GM19099 (cell line): Measurements from ENCODE around the gene RPN1.

Experiments
- POLR2A ChIP-seq: IDR thresholded peaks from 3 replicates; pipeline ENCODE4 v1.6.1; 2011; ENCODE audit warnings: low read depth; ENCODE audit not compliant: insufficient read length; ENCODE audit errors: extremely low read depth

RPN1 gene

DNA sequence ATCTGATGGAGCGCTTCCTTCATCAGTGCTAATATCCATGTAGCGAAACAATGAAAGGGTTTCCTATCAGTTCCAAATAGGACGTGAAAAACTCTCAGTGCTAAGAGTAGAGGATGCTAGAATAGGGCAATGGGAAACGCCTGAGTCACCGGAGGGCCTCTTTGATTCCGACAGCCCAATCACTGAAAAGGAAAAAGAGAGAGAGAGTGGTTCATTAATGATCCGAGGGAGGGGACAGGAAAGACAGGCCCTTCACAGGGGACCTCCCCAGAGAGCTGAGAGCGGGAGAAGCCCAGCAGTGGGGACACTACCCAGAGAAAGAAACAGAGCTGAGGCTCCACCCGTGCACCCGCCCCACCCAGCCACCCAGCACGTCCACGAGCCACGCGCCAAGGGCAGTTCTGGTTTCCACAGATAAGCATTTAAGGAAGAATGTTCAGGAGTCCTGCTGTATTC, 76.9 kb downstream of the RPN1 start:
- no peak for TF ChIP-seq POLR2A

DNA sequence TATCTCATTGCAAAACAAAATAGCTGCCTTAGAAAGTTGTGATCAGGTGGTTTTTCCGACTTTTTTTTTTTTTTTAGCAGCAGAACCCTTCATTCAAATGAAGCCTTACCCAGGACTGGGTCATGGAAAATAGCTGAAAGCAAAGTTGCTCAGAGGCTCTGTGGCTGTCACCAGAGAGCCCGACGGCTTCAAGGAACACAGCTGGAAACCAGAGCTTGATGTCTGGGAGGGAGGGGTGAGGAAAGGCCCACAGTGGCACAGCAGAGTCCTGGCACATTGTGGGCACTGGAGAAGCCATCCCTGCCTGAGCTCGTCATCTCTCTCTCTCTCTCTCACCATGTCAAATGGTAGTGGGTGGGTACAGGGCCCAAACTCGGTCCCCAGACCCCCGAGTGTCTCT, 77.5 kb downstream of the RPN1 start:
- TF ChIP-seq POLR2A, result no peak

DNA sequence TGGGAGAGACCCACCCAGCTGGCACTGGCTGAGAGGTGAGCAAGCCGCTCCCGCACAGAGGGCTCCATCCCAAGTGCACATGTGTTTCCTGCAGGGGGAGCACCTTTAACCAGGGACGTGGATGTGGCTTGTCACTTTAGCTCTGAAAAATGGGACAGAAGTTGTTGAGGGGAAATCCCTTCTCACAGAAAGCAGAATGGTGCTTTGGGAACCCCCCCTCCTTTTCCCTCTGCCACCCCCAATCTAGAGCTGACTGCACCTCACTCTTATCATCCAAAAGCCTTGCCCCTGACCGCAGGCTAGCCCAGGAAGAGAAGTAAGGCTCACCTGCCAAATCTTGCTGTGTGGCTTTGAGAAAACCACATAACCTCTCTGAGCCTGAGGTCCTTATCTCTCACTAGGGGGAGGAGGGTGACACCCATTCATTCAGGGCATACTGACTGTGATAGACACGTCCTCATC, 77.9 kb downstream of the RPN1 start:
- no peak for TF ChIP-seq POLR2A

DNA sequence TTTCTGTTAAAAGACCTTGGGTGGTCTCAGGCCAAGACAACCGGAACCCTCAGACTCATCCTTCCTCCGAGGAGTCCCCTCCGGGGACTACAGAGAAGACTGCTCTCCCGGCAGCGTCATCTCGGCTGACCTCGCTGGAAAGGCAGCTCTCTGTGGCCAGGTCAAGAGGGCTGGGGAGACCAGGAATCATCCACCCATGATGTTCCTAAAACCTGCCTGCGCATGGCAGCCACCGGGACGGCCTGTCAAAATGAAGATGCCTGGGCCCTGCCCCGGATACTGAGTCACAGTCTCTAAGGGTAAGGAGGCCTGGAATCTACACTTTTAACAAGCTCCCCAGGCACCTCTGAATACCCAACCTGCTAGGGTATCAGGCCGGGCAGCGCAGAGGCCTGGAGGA, 78.6 kb downstream of the RPN1 start:
- no peak for TF ChIP-seq POLR2A
